NCI-H2081 (cell line): Measurements from ENCODE around the gene ANKRD13C.
"Not testable (repeated sequence)": the region's sequence is repeated elsewhere in the genome, so short reads cannot be mapped to it uniquely, and the experiment has no call there.

Experiments
- DNase-seq, 2 experiments: peaks; one replicate each; lab custom pipeline; 2025; lab: John Stamatoyannopoulos, UW

ANKRD13C gene

GRCh38 chr1:70354332-70355110 is at the start of gene ANKRD13C:
TSS of gene ANKRD13C (minus strand) at chr1:70354722. CDS start at chr1:70354408, 314 bp downstream.
- DNase-seq = peak; percentile 97

GRCh38 chr1:70403759-70404158 is 49.2 kb upstream of the ANKRD13C start:
- no peak for DNase-seq

GRCh38 chr1:70401974-70402373 is 47.5 kb upstream of the ANKRD13C start:
- no peak for DNase-seq

GRCh38 chr1:70400335-70400734 is 45.8 kb upstream of the ANKRD13C start:
- no peak for DNase-seq

GRCh38 chr1:70397013-70397412 is 42.5 kb upstream of the ANKRD13C start:
- no peak for DNase-seq

- no peak for DNase-seq
Measured at GRCh38 chr1:70396607-70397006, 42.1 kb upstream of the ANKRD13C start.

GRCh38 chr1:70392626-70393025 is 38.1 kb upstream of the ANKRD13C start:
- no peak for DNase-seq

- no peak for DNase-seq
Measured at GRCh38 chr1:70387507-70387906, 33.0 kb upstream of the ANKRD13C start.

GRCh38 chr1:70386121-70386520 is 31.6 kb upstream of the ANKRD13C start:
- DNase-seq = no peak

- DNase-seq = no peak
Measured at GRCh38 chr1:70385477-70385876, 31.0 kb upstream of the ANKRD13C start.

- DNase-seq = no peak
Measured at GRCh38 chr1:70384542-70384941, 30.0 kb upstream of the ANKRD13C start.

GRCh38 chr1:70383483-70383882 is 29.0 kb upstream of the ANKRD13C start:
- no peak for DNase-seq

GRCh38 chr1:70382682-70383081 is 28.2 kb upstream of the ANKRD13C start:
- no peak for DNase-seq

GRCh38 chr1:70376196-70376595 is 21.7 kb upstream of the ANKRD13C start:
- DNase-seq = no peak

GRCh38 chr1:70373580-70373979 is 19.1 kb upstream of the ANKRD13C start:
- DNase-seq = not testable (repeated sequence)

- DNase-seq = no peak
Measured at GRCh38 chr1:70372426-70372825, 17.9 kb upstream of the ANKRD13C start.

GRCh38 chr1:70371586-70371985 is 17.1 kb upstream of the ANKRD13C start:
- DNase-seq = not testable (repeated sequence)

- DNase-seq = not testable (repeated sequence)
Measured at GRCh38 chr1:70367397-70367796, 12.9 kb upstream of the ANKRD13C start.

GRCh38 chr1:70366997-70367396 is 12.5 kb upstream of the ANKRD13C start:
- DNase-seq = not testable (repeated sequence)

- not testable (repeated sequence) for DNase-seq
Measured at GRCh38 chr1:70366425-70366952, 12.0 kb upstream of the ANKRD13C start.

GRCh38 chr1:70364439-70364838 is 9.9 kb upstream of the ANKRD13C start:
- no peak for DNase-seq

GRCh38 chr1:70361727-70362398 is 7.3 kb upstream of the ANKRD13C start:
- no peak for DNase-seq

- DNase-seq = no peak
Measured at GRCh38 chr1:70360321-70360720, 5.8 kb upstream of the ANKRD13C start.
